H1 (cell line): ENCODE results near the gene SMIM20. TPM values are rescaled to one million over a fixed set of nuclear protein-coding genes. Genes with fewer than 3 reads are reported as not detected.

Experiments used
- BACH1 ChIP-seq: IDR thresholded peaks from 2 replicates; pipeline ENCODE4 v1.6.1; 2012; ENCODE audit warnings: low read length, improper control_type of control experiment
- CBX8 ChIP-seq: fragments of 300-800, 300-1000 bp; sonication (generic); IDR thresholded peaks from 2 replicates; pipeline ENCODE4 v1.7.1; 2016; ENCODE audit warnings: low read depth, low read length, borderline replicate concordance
- CHD1 ChIP-seq: IDR thresholded peaks from 2 replicates; pipeline ENCODE4 v1.6.1; 2012; ENCODE audit warnings: low read depth, low read length, improper control_type of control experiment
- GTF2F1 ChIP-seq: IDR thresholded peaks from 2 replicates; pipeline ENCODE4 v1.6.1; 2012; ENCODE audit warnings: low read depth, low read length, improper control_type of control experiment, borderline replicate concordance
- JUN ChIP-seq: IDR thresholded peaks from 2 replicates; pipeline ENCODE4 v1.6.1; 2011; ENCODE audit warnings: low read depth, mild to moderate bottlenecking, improper control_type of control experiment, low read length
- JUND ChIP-seq: IDR thresholded peaks from 2 replicates; pipeline ENCODE4 v1.6.1; 2011; ENCODE audit warnings: mild to moderate bottlenecking, improper control_type of control experiment, low read length
- NRF1 ChIP-seq: IDR thresholded peaks from 2 replicates; pipeline ENCODE4 v1.6.1; 2011; ENCODE audit warnings: mild to moderate bottlenecking, low read depth, low read length, improper control_type of control experiment
- POU5F1 ChIP-seq: IDR thresholded peaks from 2 replicates; pipeline ENCODE4 v1.6.1; 2011; ENCODE audit warnings: low read depth, mild to moderate bottlenecking, low read length, moderate library complexity
- SIN3A ChIP-seq, 2 experiments: IDR thresholded peaks in 1 of 2; conservative IDR thresholded peaks in 1 of 2; 2 replicates each; pipeline ENCODE4 v1.6.1; 2011 to 2012; ENCODE audit warnings: low read length in 2 of 2, improper control_type of control experiment in 1 of 2, low read depth in 1 of 2, mild to moderate bottlenecking in 1 of 2
- TBP ChIP-seq: IDR thresholded peaks from 2 replicates; pipeline ENCODE4 v1.6.1; 2011; ENCODE audit warnings: low read depth, low read length, improper control_type of control experiment
- polyA plus RNA-seq, 7 experiments: library from polyadenylated mRNA; depleted of rRNA in 3 of 7; stranded (reverse) in 5 of 7; unstranded in 2 of 7; fragments of >200 nt in 5 of 7; fragments of 200-250 nt in 2 of 7; gene quantifications; 1 replicate in 5 of 7; 2 replicates in 1 of 7; 4 replicates in 1 of 7; pipeline versions ENCODE4 v1.2.1 to v1.2.3, GENCODE V29; 2011 to 2013; ENCODE audit warnings: missing spikeins in 2 of 7, mixed read lengths in 2 of 7
- total RNA-seq: library from RNA; stranded (reverse); fragmentation: NEBNext Ultra II Directional; extraction: Animal tissue kit (Norgen Biotek cat#: 25700); gene quantifications from 2 replicates; pipeline ENCODE4 v1.2.1, GENCODE V29; 2021
- TF ChIP-seq, protein P1 (sequence below): fragments of 300-600 bp; sonication (generic); IDR thresholded peaks from 2 replicates; pipeline ENCODE4 v1.7.1; 2012; ENCODE audit warnings: low read length, moderate library complexity, mild to moderate bottlenecking, inconsistent platforms; ENCODE audit not compliant: insufficient replicate concordance
- TF ChIP-seq, protein P2 (sequence below): IDR thresholded peaks from 2 replicates; pipeline ENCODE4 v1.6.1; 2012; ENCODE audit warnings: inconsistent platforms

The SMIM20 gene
- total and polyA plus RNA-seq, 2 of the 8 experiments (the other 6 are each of a cell fraction or from before 2014, with no cell fraction given): 21.9 to 36.9 TPM

DNA sequence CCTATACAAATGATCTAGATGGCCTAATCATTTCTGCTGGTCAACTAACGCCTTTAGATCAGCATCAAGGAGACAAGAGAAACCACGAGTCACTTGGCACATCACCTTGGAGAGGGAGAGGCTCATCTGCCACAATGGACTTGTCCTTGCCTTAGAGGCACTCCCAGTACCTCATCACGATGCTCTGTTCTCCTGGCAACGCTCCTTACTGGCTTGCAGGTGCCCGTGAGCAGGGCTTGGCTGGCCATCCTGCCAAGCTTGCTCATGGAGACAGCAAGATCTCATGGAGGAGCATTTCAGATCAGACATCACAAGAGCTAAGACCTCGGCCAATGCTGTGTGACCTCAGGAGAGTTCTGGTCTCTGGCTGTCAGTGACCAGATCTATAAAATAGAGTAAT, 2.7 kb upstream of the SMIM20 start (continued):
- TF ChIP-seq, protein P1, sequence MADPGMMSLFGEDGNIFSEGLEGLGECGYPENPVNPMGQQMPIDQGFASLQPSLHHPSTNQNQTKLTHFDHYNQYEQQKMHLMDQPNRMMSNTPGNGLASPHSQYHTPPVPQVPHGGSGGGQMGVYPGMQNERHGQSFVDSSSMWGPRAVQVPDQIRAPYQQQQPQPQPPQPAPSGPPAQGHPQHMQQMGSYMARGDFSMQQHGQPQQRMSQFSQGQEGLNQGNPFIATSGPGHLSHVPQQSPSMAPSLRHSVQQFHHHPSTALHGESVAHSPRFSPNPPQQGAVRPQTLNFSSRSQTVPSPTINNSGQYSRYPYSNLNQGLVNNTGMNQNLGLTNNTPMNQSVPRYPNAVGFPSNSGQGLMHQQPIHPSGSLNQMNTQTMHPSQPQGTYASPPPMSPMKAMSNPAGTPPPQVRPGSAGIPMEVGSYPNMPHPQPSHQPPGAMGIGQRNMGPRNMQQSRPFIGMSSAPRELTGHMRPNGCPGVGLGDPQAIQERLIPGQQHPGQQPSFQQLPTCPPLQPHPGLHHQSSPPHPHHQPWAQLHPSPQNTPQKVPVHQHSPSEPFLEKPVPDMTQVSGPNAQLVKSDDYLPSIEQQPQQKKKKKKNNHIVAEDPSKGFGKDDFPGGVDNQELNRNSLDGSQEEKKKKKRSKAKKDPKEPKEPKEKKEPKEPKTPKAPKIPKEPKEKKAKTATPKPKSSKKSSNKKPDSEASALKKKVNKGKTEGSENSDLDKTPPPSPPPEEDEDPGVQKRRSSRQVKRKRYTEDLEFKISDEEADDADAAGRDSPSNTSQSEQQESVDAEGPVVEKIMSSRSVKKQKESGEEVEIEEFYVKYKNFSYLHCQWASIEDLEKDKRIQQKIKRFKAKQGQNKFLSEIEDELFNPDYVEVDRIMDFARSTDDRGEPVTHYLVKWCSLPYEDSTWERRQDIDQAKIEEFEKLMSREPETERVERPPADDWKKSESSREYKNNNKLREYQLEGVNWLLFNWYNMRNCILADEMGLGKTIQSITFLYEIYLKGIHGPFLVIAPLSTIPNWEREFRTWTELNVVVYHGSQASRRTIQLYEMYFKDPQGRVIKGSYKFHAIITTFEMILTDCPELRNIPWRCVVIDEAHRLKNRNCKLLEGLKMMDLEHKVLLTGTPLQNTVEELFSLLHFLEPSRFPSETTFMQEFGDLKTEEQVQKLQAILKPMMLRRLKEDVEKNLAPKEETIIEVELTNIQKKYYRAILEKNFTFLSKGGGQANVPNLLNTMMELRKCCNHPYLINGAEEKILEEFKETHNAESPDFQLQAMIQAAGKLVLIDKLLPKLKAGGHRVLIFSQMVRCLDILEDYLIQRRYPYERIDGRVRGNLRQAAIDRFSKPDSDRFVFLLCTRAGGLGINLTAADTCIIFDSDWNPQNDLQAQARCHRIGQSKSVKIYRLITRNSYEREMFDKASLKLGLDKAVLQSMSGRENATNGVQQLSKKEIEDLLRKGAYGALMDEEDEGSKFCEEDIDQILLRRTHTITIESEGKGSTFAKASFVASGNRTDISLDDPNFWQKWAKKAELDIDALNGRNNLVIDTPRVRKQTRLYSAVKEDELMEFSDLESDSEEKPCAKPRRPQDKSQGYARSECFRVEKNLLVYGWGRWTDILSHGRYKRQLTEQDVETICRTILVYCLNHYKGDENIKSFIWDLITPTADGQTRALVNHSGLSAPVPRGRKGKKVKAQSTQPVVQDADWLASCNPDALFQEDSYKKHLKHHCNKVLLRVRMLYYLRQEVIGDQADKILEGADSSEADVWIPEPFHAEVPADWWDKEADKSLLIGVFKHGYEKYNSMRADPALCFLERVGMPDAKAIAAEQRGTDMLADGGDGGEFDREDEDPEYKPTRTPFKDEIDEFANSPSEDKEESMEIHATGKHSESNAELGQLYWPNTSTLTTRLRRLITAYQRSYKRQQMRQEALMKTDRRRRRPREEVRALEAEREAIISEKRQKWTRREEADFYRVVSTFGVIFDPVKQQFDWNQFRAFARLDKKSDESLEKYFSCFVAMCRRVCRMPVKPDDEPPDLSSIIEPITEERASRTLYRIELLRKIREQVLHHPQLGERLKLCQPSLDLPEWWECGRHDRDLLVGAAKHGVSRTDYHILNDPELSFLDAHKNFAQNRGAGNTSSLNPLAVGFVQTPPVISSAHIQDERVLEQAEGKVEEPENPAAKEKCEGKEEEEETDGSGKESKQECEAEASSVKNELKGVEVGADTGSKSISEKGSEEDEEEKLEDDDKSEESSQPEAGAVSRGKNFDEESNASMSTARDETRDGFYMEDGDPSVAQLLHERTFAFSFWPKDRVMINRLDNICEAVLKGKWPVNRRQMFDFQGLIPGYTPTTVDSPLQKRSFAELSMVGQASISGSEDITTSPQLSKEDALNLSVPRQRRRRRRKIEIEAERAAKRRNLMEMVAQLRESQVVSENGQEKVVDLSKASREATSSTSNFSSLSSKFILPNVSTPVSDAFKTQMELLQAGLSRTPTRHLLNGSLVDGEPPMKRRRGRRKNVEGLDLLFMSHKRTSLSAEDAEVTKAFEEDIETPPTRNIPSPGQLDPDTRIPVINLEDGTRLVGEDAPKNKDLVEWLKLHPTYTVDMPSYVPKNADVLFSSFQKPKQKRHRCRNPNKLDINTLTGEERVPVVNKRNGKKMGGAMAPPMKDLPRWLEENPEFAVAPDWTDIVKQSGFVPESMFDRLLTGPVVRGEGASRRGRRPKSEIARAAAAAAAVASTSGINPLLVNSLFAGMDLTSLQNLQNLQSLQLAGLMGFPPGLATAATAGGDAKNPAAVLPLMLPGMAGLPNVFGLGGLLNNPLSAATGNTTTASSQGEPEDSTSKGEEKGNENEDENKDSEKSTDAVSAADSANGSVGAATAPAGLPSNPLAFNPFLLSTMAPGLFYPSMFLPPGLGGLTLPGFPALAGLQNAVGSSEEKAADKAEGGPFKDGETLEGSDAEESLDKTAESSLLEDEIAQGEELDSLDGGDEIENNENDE: no peak
- no peak for TF ChIP-seq JUN
- no peak for TF ChIP-seq SIN3A (conservative IDR thresholded peaks at IDR 0.05 in 1 of 2, IDR thresholded peaks at IDR 0.05 in 1 of 2; ENCODE audit: low read depth in 1 of 2, low read length in 2 of 2)
- TF ChIP-seq CHD1: no peak
- TF ChIP-seq TBP: no peak
- no peak for TF ChIP-seq BACH1
- TF ChIP-seq, protein P2, sequence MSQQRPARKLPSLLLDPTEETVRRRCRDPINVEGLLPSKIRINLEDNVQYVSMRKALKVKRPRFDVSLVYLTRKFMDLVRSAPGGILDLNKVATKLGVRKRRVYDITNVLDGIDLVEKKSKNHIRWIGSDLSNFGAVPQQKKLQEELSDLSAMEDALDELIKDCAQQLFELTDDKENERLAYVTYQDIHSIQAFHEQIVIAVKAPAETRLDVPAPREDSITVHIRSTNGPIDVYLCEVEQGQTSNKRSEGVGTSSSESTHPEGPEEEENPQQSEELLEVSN: no peak
- TF ChIP-seq POU5F1: no peak
- no peak for TF ChIP-seq CBX8
- no peak for TF ChIP-seq JUND
- no peak for TF ChIP-seq GTF2F1
- no peak for TF ChIP-seq NRF1
